KOPT-K1 (cell line): ENCODE measurements around the gene ATP4A.

Source experiments
- H3K27ac ChIP-seq: fragments of 200-600 bp; sonication (generic); 2 replicates; pipeline ENCODE4 v1.5.1; 2016; ENCODE audit warnings: antibody characterized with exemption, mild to moderate bottlenecking, low read depth, low read length; ENCODE audit not compliant: poor library complexity, severe bottlenecking
- H3K36me3 ChIP-seq: fragments of 200-600 bp; sonication (generic); 2 replicates; pipeline ENCODE4 v1.5.1; 2017; ENCODE audit warnings: antibody characterized with exemption, mild to moderate bottlenecking, low read length, moderate library complexity; ENCODE audit not compliant: insufficient read depth
- H3K9me3 ChIP-seq: fragments of 200-600 bp; sonication (generic); 2 replicates; pipeline ENCODE4 v1.5.1; 2017; ENCODE audit warnings: antibody characterized with exemption, low read length, mild to moderate bottlenecking; ENCODE audit not compliant: insufficient read depth, poor library complexity, severe bottlenecking

The ATP4A gene

GRCh38 chr19:35558400-35559280 lies 4.8 kb downstream of the ATP4A start:
- H3K36me3 ChIP-seq, result no peaks in the 10 kb centered on the region
- no peaks in the 10 kb centered on the region for H3K9me3 ChIP-seq
- no peak overlapping the region for H3K27ac ChIP-seq

GRCh38 chr19:35557539-35558399 lies 5.7 kb downstream of the ATP4A start:
- Histone ChIP-seq H3K36me3 (no peaks in the 10 kb centered on the region), H3K27ac (no peak overlapping the region), H3K9me3 (no peaks in the 10 kb centered on the region)

- H3K9me3 ChIP-seq, result no peaks in the 10 kb centered on the region
Measured at GRCh38 chr19:35556846-35557538, 6.5 kb downstream of the ATP4A start.

DNA sequence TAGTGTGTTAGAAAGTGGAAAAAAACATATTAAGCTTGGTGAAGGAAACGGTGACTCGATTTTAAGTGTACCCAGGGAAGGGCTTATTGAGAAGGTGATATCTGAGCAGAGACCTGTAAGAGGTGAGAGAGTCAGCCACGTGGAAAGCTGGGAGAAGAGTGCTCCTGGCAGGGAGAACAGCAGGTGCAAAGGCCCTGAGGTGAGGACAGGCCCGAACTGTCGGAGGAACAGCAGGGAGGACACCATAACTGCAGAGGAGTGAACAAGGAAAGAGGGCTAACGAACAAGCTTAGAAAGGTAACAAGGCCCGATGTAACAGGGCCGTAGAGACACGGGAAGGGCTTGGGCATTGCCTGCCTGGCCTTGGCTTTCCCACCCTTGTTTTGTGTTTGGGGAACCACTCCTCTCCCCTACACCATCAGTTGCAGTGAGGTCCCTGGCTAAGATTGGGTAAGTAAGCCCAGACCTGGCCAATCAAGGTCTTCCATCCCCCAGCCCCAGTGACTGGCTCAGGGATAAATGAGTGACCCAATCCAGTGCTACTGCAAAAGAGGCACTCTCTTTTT lies 7.3 kb downstream of the ATP4A start:
- Histone ChIP-seq H3K36me3 (no peaks in the 10 kb centered on the region), H3K27ac (no peak overlapping the region), H3K9me3 (no peaks in the 10 kb centered on the region)

More at GRCh38 chr19:35556846-35557538, 6.5 kb downstream of the ATP4A start:
- Histone ChIP-seq H3K27ac (no peak overlapping the region), H3K36me3 (no peaks in the 10 kb centered on the region)

- Histone ChIP-seq H3K36me3 (no peaks in the 10 kb centered on the region), H3K9me3 (no peaks in the 10 kb centered on the region), H3K27ac (no peak overlapping the region)
Measured at GRCh38 chr19:35555301-35556005, 8.0 kb downstream of the ATP4A start.

- no peak overlapping the region for H3K27ac ChIP-seq
- no peaks in the 10 kb centered on the region for H3K36me3 ChIP-seq
- no peaks in the 10 kb centered on the region for H3K9me3 ChIP-seq
Measured at GRCh38 chr19:35554076-35554475, 9.4 kb downstream of the ATP4A start.

- Histone ChIP-seq H3K9me3 (no peaks in the 10 kb centered on the region), H3K36me3 (no peaks in the 10 kb centered on the region), H3K27ac (no peak overlapping the region)
Measured at GRCh38 chr19:35553385-35554000, 10.0 kb downstream of the ATP4A start.

DNA sequence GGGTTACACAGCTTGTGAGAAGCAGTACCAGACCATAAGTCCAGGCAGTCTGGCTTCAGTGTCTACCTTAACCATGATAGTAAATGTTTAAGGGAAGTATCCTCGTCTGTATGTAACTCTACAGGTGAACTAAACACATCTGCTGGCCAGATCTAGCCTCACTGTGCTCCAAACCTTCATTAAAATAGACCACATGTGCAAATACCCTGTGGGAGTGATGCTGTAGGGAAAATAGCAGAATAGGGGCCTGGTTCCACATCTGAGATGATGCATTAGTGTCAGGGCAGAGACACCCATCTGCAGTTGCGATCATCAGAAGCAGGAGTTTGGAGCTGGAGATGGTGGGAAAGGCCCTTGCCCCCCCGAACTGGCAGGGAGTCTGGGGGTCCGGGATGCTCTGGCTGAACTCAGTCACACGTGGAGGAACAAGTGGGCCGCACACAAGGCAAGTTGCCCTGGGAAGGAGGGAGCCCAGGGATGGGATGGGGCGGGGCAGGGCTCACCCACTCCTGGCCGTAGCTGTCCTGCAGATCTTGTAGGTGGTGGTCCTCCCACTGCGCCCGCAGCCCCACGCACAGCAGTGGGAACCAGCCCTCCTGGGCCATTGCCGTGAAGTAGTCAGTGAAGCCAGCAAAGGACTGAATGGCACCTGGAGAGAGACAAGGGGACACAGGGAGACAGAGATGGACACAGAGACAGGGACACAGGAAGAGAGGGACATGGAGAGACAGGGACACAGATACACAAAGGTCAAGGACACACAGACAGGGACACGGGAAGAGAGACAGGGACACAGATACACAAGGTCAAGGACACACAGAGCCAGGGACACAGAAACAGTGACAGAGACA lies 10.7 kb downstream of the ATP4A start:
- no peaks in the 10 kb centered on the region for H3K9me3 ChIP-seq
- no peak overlapping the region for H3K27ac ChIP-seq
- no peaks in the 10 kb centered on the region for H3K36me3 ChIP-seq

DNA sequence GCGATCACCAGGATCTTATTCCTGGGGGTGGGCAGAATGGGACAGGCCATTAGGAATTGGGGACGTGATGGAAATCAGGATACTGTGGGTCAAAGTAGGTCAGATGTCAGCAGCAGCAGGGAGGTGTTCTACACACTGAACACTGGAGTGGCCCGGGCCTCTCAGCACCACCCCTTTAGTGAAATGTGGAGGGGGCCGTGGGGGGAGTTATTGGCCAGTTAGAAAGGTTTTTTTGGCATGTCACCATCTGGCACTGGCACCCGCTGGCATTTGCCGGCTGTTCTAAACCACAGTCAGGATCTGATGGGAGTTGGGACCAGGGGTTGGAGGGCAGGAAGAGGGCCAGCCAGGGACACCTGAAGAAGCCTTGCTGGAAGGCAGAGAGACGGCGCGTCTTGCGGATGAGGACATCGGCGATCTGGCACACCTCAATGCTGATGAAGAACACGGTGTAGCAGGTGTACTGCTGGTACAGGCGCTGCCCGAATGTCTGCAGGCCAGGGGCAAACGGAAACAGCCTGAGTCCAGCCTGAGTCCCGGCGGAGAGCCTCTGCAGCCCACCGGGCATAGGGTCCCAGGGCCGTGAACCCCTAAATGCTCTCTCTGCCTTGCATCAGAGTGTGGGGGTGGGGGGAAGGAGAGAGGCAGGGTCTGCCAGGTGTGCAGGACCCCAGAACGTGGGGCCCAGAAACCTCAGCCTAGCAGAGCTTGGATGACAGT lies 12.2 kb downstream of the ATP4A start:
- H3K36me3 ChIP-seq, result no peaks in the 10 kb centered on the region
- no peak overlapping the region for H3K27ac ChIP-seq
- no peaks in the 10 kb centered on the region for H3K9me3 ChIP-seq

DNA sequence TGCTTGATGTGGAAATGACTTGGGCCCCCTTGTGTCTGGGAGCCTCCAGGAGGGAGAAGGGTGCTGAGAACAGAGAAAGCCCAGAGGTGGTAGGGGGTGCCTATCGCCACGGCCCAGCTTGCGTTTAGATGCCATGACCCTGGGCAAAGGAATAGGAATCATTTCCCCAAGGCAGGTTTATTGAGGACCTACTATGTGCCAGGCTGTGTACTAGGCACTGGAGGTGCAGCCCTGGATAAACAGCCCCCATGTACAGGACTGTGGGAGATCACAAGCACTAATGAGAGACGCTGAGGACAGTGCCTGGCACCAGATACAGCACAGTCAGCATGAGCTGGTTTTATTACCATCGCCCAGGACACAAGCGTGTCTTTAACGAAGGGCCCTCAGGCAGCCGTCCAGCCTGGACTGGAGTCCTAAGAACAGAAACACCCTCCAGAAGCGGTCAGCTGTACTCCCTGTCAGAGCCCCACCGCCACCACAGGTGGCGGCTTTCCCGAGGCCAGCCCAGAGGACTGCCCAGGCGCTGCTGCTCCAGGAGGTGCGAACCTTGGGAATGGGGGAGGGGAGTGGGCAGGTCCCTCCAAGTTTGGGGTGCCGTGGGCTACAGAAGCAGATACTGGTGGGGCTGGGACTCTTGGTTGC lies 13.5 kb downstream of the ATP4A start:
- H3K9me3 ChIP-seq, result no peaks in the 10 kb centered on the region
- H3K36me3 ChIP-seq, result no peaks in the 10 kb centered on the region
- H3K27ac ChIP-seq, result no peak overlapping the region

GRCh38 chr19:35549174-35549788 lies 14.2 kb downstream of the ATP4A start:
- H3K36me3 ChIP-seq, result no peaks in the 10 kb centered on the region
- H3K9me3 ChIP-seq, result no peaks in the 10 kb centered on the region
- H3K27ac ChIP-seq, result no peak overlapping the region

DNA sequence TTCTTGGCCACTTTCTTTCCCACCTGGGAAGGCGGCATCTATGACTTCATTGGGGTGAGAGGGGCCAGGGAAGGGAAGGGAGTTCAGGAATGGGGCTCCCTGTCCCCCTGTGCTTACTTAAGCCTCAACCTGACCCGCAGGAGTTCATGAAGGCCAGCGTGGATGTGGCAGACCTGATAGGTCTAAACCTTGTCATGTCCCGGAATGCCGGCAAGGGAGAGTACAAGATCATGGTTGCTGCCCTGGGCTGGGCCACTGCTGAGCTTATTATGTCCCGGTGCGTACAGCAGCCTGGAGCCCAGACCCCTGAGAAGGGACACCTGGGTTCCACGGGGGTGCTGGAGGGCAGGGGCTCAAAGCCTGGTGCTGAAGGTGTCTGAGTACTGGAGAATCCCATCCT lies 16.9 kb downstream of the ATP4A start:
- Histone ChIP-seq H3K9me3 (no peaks in the 10 kb centered on the region), H3K27ac (peak overlapping the region; percentile 71), H3K36me3 (no peaks in the 10 kb centered on the region)
